Fibroblast of the aortic adventitia (primary cell): ENCODE measurements around the gene PTK6. TPM values are rescaled to one million over a fixed set of nuclear protein-coding genes. Genes with fewer than 3 reads are reported as not detected.
"Not testable (repeated sequence)": the region's sequence is repeated elsewhere in the genome, so short reads cannot be mapped to it uniquely, and the experiment has no call there.

Experiments
- DNase-seq: peaks from one replicate; pipeline ENCODE4 v3.0.0-alpha.2; 2010; ENCODE audit warnings: low read depth
- H3K4me3 ChIP-seq: 2 replicates; pipeline ENCODE4 v1.5.1; 2011; ENCODE audit warnings: low read depth, mild to moderate bottlenecking, control low read depth, low read length, moderate library complexity
- total RNA-seq: library from RNA; depleted of rRNA; stranded (reverse); fragments of >200 nt; gene quantifications from 2 replicates; pipeline ENCODE4 v1.2.3, GENCODE V29; 2012; ENCODE audit warnings: low replicate concordance
- TF ChIP-seq, protein P1 (sequence below): IDR thresholded peaks from 2 replicates; pipeline ENCODE4 v1.5.1; 2011; ENCODE audit warnings: mild to moderate bottlenecking, low read length, control low read depth, inconsistent platforms; ENCODE audit not compliant: insufficient read depth

The PTK6 gene
- total RNA-seq, 1 donor: not detected

DNA sequence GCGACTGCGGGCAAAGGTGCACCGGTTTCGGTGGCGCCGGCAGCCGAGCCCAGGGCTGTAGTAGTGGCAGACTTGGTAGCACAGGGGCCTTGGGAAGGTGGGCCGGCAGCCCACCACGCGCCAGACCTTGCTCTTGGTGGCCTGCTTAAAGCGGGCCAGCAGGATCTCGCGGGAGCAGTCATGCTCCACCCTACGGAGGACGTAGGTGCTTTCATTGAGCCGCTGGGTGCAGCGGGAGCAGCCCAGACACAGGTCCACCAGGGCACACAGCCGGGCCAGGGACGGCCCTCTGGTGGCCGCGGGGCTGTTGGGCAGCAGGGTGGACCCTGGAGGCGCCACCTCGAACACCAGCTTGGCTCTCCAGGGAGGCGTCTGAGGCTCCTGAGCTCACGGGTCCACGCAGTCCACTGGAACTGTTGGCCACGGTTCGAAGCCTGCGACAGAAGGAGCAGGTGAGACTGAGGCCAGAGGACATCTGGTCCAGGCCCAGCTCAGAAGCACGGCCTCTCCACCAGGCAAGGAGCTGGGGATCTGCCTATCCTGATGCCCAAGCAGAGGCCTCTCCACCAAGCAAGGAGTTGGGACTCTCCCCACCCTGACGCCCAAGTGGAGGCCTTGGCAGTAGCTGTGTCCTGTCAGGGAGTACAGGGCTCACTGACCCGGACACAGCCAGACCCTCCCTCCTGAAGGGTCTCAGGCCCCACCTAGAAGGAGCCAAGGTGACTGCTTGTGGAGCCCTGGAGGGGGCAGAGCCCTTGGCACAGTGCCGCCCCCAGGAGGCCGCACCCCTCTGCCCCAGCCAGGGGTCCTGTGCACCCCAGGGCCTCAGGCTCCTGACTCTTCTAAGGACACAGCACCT lies 35.8 kb upstream of the PTK6 start:
- DNase-seq: no peak
- peak overlapping the region; percentile 88 for H3K4me3 ChIP-seq
- TF ChIP-seq, protein P1, sequence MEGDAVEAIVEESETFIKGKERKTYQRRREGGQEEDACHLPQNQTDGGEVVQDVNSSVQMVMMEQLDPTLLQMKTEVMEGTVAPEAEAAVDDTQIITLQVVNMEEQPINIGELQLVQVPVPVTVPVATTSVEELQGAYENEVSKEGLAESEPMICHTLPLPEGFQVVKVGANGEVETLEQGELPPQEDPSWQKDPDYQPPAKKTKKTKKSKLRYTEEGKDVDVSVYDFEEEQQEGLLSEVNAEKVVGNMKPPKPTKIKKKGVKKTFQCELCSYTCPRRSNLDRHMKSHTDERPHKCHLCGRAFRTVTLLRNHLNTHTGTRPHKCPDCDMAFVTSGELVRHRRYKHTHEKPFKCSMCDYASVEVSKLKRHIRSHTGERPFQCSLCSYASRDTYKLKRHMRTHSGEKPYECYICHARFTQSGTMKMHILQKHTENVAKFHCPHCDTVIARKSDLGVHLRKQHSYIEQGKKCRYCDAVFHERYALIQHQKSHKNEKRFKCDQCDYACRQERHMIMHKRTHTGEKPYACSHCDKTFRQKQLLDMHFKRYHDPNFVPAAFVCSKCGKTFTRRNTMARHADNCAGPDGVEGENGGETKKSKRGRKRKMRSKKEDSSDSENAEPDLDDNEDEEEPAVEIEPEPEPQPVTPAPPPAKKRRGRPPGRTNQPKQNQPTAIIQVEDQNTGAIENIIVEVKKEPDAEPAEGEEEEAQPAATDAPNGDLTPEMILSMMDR: no peak

DNA sequence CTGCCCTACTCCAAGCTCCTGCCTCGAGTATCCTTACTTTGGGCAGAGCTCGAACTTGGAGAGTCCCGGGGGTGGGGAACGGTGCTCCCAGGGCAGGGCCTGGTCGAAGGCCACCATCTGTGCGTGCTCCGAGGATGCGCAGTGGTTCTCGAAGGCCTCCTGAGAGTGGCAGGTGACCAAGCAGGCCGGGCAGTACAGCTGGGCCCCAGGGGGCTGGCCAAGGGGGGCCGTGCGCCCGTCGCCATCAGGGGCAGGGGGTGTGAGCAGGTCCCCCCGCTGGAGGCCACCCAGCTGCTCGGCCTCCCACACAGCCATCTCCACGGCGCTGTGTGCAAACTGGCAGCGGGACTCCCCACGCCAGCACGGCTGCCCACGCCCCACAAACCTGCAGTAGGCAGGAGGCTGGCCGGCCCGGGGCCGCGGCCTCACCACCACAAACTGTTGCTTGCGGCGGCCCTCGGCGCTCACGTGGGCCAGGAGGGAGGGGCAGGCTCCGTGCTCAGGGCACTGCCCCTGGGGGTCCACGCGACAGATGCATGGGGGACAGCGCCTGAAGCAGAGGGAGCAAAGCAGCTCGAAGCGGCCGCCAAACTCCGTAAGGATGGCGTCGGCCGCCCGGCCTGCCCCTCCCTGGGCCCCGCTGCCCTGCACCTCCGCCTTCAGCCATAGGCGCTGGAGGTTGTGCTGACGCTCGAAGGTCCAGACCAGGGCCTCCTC lies 35.1 kb upstream of the PTK6 start:
- H3K4me3 ChIP-seq: no peak overlapping the region
- TF ChIP-seq, protein P1: no peak
- no peak for DNase-seq

DNA sequence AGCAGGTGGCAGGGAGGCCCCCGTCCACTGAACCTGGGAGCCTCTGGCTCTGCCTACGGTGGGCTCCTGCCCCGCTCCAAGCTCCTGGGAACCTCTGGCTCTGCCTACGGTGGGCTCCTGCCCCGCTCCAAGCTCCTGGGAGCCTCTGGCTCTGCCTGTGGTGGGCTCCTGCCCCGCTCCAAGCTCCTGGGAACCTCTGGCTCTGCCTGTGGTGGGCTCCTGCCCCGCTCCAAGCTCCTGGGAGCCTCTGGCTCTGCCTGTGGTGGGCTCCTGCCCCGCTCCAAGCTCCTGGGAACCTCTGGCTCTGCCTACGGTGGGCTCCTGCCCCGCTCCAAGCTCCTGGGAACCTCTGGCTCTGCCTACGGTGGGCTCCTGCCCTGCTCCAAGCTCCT lies 33.9 kb upstream of the PTK6 start:
- not testable (repeated sequence) for DNase-seq, H3K4me3 ChIP-seq

DNA sequence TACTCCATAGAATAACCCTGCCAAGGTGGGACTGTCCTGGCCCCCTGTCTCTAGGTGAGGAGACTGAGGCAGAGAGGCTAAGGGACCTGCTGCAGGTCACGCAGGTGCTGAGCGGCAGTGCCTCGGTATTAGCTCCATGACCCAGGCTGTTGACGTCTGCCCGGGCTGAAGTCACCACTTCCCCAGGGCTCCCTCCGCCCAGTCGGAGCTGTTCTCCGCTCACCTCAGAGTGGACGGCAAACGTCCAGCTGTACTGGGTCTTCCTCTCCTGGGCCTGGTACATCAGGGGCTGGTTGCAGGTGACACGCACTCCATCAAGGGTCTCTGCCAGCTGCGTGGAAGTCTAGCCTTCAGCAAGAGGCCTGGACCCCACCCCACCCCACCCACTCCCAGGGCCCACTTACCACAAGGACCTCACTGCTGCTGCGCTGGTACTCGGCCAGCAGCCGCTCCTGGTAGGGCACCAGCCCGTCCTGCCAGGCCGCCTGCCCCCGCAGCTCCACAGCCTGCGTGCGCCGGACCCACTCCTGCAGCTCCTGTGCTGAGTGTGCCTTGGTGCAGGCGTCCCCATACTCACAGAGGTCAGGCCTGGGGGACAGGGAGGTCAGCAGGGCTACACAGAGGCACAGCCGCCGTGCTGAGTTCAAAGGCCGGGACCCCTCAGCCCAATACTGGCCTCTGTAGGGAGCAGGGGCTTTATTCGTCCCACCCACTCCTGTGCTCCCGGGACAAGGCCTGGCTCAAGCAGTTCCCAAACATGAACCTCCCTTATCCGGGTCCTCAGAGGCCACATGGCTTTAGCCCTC lies 33.3 kb upstream of the PTK6 start:
- TF ChIP-seq, protein P1: no peak
- no peak overlapping the region for H3K4me3 ChIP-seq
- no peak for DNase-seq

DNA sequence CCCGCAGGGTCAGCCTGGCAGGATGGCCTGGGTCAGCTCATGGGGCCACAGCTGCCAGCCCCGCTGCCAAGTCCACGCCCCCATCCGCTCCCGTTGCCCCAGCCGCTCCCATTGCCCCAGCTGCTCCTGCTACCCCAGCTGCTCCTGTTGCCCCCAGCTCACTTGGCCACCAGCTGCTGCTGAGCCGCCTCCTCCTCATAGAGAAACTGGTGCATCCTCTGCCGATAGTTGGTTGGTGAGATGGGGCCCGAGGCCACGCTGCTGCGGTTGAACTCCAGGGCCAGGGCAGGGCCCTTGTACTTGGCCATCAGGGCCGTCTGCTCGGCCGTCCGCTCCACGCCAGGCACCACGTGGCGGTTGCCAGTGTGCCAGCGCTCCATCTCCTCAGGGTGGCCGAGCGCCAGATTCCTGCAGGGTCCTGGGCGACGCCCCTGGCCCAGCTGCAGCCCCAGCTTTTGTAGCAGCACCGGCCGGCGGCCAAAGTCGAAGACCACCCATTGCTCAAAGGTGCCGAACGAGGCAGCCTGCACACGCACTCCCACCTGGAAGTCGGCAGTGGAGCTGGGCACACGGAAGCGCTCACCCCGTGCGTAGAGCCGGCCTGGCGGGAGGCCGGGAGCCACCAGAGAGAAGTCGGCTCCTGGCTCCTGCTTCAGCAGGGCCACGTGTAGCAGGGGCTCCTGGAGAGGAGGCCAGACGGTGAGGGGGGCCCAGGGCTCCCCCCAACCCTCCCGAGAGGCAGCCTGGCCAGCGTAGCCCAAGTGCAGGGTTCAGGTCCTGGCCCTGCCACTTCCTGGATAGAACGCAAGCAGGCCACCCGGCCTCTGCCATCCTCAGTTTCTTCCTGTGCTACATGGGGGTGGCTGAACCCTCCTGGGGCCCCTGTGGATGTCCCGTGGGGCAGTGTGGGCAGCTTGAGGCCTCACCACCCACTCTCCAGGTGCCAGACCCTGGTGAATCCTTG lies 32.1 kb upstream of the PTK6 start:
- TF ChIP-seq, protein P1: no peak
- no peak for DNase-seq
- H3K4me3 ChIP-seq: no peak overlapping the region

DNA sequence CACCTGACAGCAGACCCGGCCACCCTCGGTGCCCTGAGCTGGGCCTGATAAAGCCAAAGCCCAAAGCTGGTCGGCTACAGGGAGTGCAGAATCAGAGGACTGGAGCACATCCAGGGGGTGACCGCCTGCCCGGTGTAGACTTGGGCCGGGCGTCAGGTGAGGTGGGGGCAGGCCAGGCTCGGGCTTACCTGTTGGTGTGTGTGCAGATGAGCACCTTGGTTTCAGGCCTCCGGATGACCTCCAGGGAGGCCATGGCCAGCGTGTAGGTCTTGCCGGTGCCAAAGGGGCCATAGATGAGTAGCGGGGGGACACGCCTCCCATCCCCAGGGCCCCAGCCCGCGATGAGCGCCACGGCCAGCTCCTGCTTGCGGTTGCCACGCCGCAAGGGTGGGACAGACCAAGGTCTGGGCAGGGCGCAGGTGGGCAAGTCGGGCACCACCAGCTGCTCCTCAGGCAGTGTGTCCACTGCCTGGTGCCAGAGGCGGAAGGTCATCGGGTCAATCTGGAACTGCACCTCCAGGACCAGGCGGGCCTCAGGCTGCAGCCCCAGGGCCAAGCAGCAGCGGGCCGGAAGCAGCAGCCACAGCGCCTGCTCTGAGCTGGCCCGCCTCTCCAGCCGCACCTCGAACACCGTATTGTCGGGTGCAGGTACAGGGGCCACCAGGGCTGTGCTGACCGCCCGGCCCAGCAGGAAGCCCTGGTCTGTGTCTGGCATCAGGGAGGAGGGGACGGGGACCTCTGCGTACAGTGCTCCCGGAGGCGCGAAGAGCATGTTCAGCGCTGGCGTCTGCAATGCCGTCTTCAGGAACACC lies 31.2 kb upstream of the PTK6 start:
- TF ChIP-seq, protein P1: no peak
- DNase-seq: no peak
- no peak overlapping the region for H3K4me3 ChIP-seq
